Smooth muscle cell of the umbilical artery (primary cell): Measurements from ENCODE around the gene CDKL1. TPM values are rescaled to one million over a fixed set of nuclear protein-coding genes. Genes with fewer than 3 reads are reported as not detected.

Source experiments
- total RNA-seq: library from RNA; depleted of rRNA; stranded (reverse); fragments of >200 nt; gene quantifications from 2 replicates; pipeline ENCODE4 v1.2.3, GENCODE V29; 2014

CDKL1 gene
- total RNA-seq, result 4.1 and 7.4 TPM in 2 replicates

DNA sequence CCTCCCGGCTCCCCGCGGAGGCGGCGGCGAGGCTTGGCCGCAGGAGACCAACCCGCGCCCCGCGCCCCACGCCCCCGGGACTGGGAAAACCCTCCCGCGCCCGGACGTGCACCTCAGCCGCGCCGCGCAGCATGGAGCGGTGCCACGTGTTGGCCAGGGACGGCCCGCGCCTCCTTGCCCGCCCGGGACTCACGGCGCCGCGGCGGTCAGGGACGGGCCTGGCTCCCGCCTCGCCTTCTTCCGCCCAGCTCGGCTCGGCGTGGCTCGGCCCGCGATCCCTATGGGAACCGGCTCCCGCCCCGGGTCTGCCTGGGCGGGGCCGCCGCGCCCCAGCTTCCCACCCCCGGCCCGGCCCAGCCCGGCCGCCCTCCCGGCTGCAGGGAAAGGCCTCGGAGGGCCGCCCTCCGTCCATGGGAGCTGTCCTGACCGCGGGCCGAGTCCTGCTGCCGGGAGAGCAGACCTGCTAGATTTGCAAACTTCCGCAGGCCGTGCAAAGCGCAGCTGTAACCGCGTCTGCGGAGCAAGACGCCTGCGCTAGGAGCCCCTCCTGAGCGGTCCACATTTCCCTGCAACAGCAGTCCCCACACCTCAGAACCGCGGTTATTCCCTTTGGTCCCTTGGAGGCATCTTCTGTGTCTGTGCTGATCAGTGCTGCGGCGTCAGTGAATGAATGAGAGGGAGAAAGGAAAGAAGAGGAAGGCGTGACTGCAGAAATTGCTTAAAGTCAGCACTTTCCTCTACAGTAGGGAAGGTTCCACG, at the start of gene CDKL1:
TSS of gene CDKL1 (minus strand) at position 251 of the 759 bp plus-strand sequence. CDS start 1,013 bp downstream, outside the sequence.

DNA sequence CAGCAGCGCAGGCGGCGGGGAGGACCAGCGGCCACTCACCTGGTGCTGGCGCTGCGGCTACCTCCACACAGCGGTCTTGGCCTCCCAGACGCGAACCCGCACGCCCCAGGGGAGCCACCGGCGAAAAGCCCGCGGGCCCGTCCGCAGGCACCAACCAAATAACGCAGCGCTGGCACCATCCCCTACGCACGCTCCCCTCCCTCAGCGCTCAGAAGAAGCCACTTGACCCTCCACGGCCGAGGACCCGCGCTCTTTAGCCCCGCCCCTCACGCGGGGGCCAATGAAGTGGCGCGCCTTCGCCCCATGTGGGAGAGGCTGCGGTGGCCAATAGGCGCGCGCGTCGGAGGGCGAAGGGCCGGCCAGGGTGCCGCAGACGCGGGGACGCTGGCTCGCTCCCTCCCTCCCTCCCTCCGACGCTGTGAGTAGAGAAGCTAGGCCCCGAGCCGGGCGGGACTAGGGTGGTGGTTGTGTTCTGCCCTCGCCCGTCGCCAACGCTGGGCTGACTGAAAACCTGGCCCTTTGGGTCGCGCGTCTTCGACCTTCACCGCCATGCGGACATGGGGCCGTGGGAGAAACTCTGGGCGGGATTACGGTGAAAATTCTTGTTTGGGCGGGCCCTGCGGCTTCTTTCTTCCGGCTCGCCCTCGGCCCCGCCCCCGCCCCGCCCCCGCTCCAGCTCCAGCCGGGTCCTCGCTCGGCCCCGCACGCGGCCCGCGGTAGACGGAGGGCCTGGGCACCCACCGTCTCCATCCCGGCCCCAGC, 84.5 kb downstream of the CDKL1 start, which contains the start of the genes DMAC2L and L2HGDH:
TSS of gene DMAC2L (plus strand) at position 353 of the 762 bp plus-strand sequence. CDS start 9,164 bp downstream, outside the sequence.
TSS of gene L2HGDH (minus strand) at position 258 of the 762 bp plus-strand sequence. CDS start at position 179, 79 bp downstream.

Other genes with a start within 250 kb of the CDKL1 start
- gene SOS2, start 165.3 kb downstream of the CDKL1 start, total RNA-seq, result 22.1 and 22.9 TPM in 2 replicates
- gene L2HGDH, start 84.7 kb downstream of the CDKL1 start, total RNA-seq, result 3.6 and 4.6 TPM in 2 replicates
- 5.0 and 8.6 TPM in 2 replicates for gene DMAC2L, start 84.6 kb downstream of the CDKL1 start, total RNA-seq
- 60.0 and 83.5 TPM in 2 replicates for gene MAP4K5, start 135.7 kb upstream of the CDKL1 start, total RNA-seq
- 5.6 and 5.7 TPM in 2 replicates for gene ATL1, start 163.3 kb upstream of the CDKL1 start, total RNA-seq